CD14-positive monocyte (primary cell): ENCODE data around the gene FAM53A. TPM values are rescaled to one million over a fixed set of nuclear protein-coding genes. Genes with fewer than 3 reads are reported as not detected.

Experiments used
- DNase-seq, 3 donors: peaks; one replicate each; pipeline ENCODE4 v3.0.0-alpha.2; 2011 to 2022
- H2AFZ ChIP-seq: 2 replicates; pipeline ENCODE4 v1.6.0; 2012; ENCODE audit warnings: mild to moderate bottlenecking, low read depth, low read length, inconsistent platforms; ENCODE audit not compliant: insufficient read depth, poor library complexity, severe bottlenecking
- H3K27ac ChIP-seq, 2 donors: 1 replicate in 1 of 2; 2 replicates in 1 of 2; pipeline ENCODE4 v1.5.1; 2012 to 2013; ENCODE audit warnings: low read length in 2 of 2, control low read depth in 1 of 2, inconsistent platforms in 1 of 2, low read depth in 1 of 2, mild to moderate bottlenecking in 1 of 2
- H3K27me3 ChIP-seq, 2 donors: one replicate each; pipeline versions ENCODE4 v1.6.0 to v1.6.1; 2011 to 2013; ENCODE audit warnings: low read length in 2 of 2; ENCODE audit not compliant: control insufficient read depth in 2 of 2, insufficient read depth in 2 of 2
- H3K36me3 ChIP-seq, 2 donors: replicated peaks in 1 of 2; 1 replicate in 1 of 2; 2 replicates in 1 of 2; pipeline versions ENCODE4 v1.5.1 to v1.6.1; 2012 to 2013; ENCODE audit warnings: low read length in 2 of 2, control low read depth in 1 of 2, inconsistent platforms in 1 of 2, mild to moderate bottlenecking in 1 of 2; ENCODE audit not compliant: insufficient read depth in 2 of 2, control insufficient read depth in 1 of 2
- H3K4me1 ChIP-seq, 2 donors: 1 replicate in 1 of 2; 2 replicates in 1 of 2; pipeline versions ENCODE4 v1.5.1 to v1.6.1; 2012 to 2013; ENCODE audit warnings: low read length in 2 of 2, control low read depth in 1 of 2, inconsistent platforms in 1 of 2, mild to moderate bottlenecking in 1 of 2, moderate library complexity in 1 of 2; ENCODE audit not compliant: insufficient read depth in 2 of 2, control insufficient read depth in 1 of 2
- H3K4me2 ChIP-seq: replicated peaks from 2 replicates; pipeline ENCODE3; 2012; ENCODE audit warnings: low read length, moderate library complexity, mild to moderate bottlenecking; ENCODE audit not compliant: poor library complexity, severe bottlenecking; ENCODE audit errors: extremely low read depth
- H3K4me3 ChIP-seq, 3 experiments: fragments of 200-600 bp in 1 of 3; sonication (generic) in 1 of 3; replicated peaks in 1 of 3; 1 replicate in 2 of 3; 2 replicates in 1 of 3; pipeline ENCODE4 v1.5.1; 2011 to 2013; ENCODE audit warnings: low read length in 3 of 3, mild to moderate bottlenecking in 3 of 3, control low read depth in 2 of 3, low read depth in 2 of 3, inconsistent platforms in 1 of 3, moderate library complexity in 1 of 3
- H3K79me2 ChIP-seq: 2 replicates; pipeline ENCODE4 v1.6.0; 2012; ENCODE audit warnings: mild to moderate bottlenecking, control low read depth, inconsistent platforms, low read length, moderate library complexity; ENCODE audit not compliant: insufficient read depth
- H3K9ac ChIP-seq: 2 replicates; pipeline ENCODE4 v1.6.0; 2017; ENCODE audit warnings: low read length, mild to moderate bottlenecking; ENCODE audit not compliant: insufficient read depth, poor library complexity, severe bottlenecking
- H3K9me3 ChIP-seq, 2 donors: replicated peaks in 1 of 2; 1 replicate in 1 of 2; 2 replicates in 1 of 2; pipeline versions ENCODE4 v1.5.1 to v1.6.1; 2012 to 2013; ENCODE audit warnings: low read length in 2 of 2, control low read depth in 1 of 2; ENCODE audit not compliant: control insufficient read depth in 1 of 2, insufficient read depth in 1 of 2
- H4K20me1 ChIP-seq: 2 replicates; pipeline ENCODE4 v1.6.0; 2012; ENCODE audit warnings: mild to moderate bottlenecking, low read length, control low read depth, moderate library complexity; ENCODE audit not compliant: insufficient read depth
- H3K27ac Mint-ChIP-seq, 7 donors: one replicate each; pipeline ENCODE4 v1.8.0; 2020; ENCODE audit warnings: mild to moderate bottlenecking in 7 of 7, mixed read lengths in 7 of 7, moderate library complexity in 6 of 7, inconsistent platforms in 2 of 7
- H3K27me3 Mint-ChIP-seq, 3 donors: one replicate each; pipeline ENCODE4 v1.8.0; 2021 to 2022; ENCODE audit warnings: low read depth in 3 of 3, mild to moderate bottlenecking in 3 of 3, mixed read lengths in 3 of 3, moderate library complexity in 3 of 3, inconsistent platforms in 1 of 3
- H3K36me3 Mint-ChIP-seq, 2 donors: one replicate each; pipeline ENCODE4 v1.8.0; 2020; ENCODE audit warnings: mixed read lengths in 2 of 2, inconsistent platforms in 1 of 2, mild to moderate bottlenecking in 1 of 2
- H3K4me1 Mint-ChIP-seq: one replicate; pipeline ENCODE4 v1.8.0; 2020; ENCODE audit warnings: mild to moderate bottlenecking, mixed read lengths
- H3K4me3 Mint-ChIP-seq, 2 donors: one replicate each; pipeline ENCODE4 v1.8.0; 2020; ENCODE audit warnings: mild to moderate bottlenecking in 2 of 2, mixed read lengths in 2 of 2, moderate library complexity in 1 of 2
- H3K9me3 Mint-ChIP-seq, 7 donors: one replicate each; pipeline ENCODE4 v1.8.0; 2020 to 2022; ENCODE audit warnings: mixed read lengths in 7 of 7, mild to moderate bottlenecking in 6 of 7, moderate library complexity in 6 of 7, inconsistent platforms in 2 of 7
- WGBS: methylation state at CpG from one replicate; pipeline ENCODE4 v1.1.5; 2013; ENCODE audit warnings: missing lambda C conversion rate; ENCODE audit not compliant: insufficient coverage; 5-methylcytosine and 5-hydroxymethylcytosine counted together
- intact Hi-C, 2 donors: fragments of 100-400 bp; cut with micrococcal nuclease; formaldehyde crosslinking; loops; one replicate each; pipeline versions ENCODE4 v1.15.0 to v1.15.1; 2023
- polyA plus RNA-seq, 3 donors: library from polyadenylated mRNA; depleted of rRNA in 1 of 3; unstranded in 2 of 3; stranded (reverse) in 1 of 3; fragments of 300-500 nt in 2 of 3; fragments of >200 nt in 1 of 3; fragmentation: Illumina TruSeq in 2 of 3; gene quantifications; 1 replicate in 2 of 3; 2 replicates in 1 of 3; pipeline ENCODE4 v1.2.3, GENCODE V29; 2012 to 2021
- TF ChIP-seq, protein P1 (sequence below): fragments of 200-600 bp; IDR thresholded peaks from one replicate; pipeline ENCODE4 v1.8.0; 2022; ENCODE audit warnings: antibody characterized with exemption, mild to moderate bottlenecking

The FAM53A gene
- polyA plus RNA-seq, 3 donors, result 0.40 to 0.82 (median 0.76) TPM

DNA sequence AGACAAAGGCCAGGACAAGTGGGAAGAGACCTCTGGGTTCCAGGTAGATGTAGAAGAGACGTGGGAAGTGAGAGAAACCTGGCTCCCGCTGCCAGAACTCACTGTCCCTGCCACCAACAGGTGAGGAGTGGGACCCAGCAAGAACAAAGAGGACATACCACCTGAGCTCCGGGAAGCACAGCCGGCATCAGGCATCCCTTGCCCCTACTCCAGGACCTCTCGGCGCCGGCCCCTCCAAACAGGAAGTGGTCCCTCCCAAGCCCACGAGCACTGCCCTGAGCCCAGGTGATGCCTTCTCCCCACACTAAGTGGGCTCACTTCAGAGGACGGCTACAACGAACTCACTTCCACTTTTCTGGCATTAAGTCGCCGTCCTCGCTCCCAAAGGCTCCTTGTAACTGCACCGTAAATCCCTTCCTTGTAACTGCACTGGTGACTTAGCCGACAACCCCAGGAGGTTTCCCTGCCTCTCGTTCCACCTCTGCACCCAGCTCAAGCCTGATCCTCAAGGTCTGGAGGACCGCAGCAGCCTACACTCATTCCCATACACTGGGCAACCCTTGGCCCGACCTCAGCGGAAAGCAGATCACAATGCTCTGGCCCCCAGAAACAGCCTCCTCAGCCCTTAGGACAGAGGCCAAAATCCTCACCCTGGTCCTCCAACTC, 8.8 kb downstream of the FAM53A start:
- WGBS, result 87% methylated on average over 18 of the region's 19 CpGs
- H3K4me1 ChIP-seq, result peaks cover 4 to 7% of the 10 kb centered on the region in 2 donors
- H2AFZ ChIP-seq, result no peak overlapping the region
- no peaks in the 10 kb centered on the region for H4K20me1 ChIP-seq
- intact Hi-C loops, result no loop called here
- H3K9ac ChIP-seq, result no peak overlapping the region
- H3K27me3 Mint-ChIP-seq, result peaks cover 0 to 4% (median 4%) of the 10 kb centered on the region in 3 donors
- no peak for DNase-seq
- H3K27ac Mint-ChIP-seq, result peak overlapping the region in 2 of 7 donors; percentile 3 to 42
- no peaks in the 10 kb centered on the region for H3K27me3 ChIP-seq
- peaks cover 11% of the 10 kb centered on the region for H3K4me1 Mint-ChIP-seq
- no peak overlapping the region for H3K4me3 ChIP-seq
- no peaks in the 10 kb centered on the region for H3K79me2 ChIP-seq
- no peaks in the 10 kb centered on the region for H3K36me3 ChIP-seq
- H3K36me3 Mint-ChIP-seq, result no peaks in the 10 kb centered on the region
- no peaks in the 10 kb centered on the region for H3K9me3 ChIP-seq
- H3K4me3 Mint-ChIP-seq, result no peak overlapping the region
- no peak overlapping the region for H3K4me2 ChIP-seq
- TF ChIP-seq, protein P1, sequence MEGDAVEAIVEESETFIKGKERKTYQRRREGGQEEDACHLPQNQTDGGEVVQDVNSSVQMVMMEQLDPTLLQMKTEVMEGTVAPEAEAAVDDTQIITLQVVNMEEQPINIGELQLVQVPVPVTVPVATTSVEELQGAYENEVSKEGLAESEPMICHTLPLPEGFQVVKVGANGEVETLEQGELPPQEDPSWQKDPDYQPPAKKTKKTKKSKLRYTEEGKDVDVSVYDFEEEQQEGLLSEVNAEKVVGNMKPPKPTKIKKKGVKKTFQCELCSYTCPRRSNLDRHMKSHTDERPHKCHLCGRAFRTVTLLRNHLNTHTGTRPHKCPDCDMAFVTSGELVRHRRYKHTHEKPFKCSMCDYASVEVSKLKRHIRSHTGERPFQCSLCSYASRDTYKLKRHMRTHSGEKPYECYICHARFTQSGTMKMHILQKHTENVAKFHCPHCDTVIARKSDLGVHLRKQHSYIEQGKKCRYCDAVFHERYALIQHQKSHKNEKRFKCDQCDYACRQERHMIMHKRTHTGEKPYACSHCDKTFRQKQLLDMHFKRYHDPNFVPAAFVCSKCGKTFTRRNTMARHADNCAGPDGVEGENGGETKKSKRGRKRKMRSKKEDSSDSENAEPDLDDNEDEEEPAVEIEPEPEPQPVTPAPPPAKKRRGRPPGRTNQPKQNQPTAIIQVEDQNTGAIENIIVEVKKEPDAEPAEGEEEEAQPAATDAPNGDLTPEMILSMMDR, result no peak
- no peak overlapping the region for H3K27ac ChIP-seq
- H3K9me3 Mint-ChIP-seq, result peaks cover 0 to 1% (median 0%) of the 10 kb centered on the region in 7 donors

DNA sequence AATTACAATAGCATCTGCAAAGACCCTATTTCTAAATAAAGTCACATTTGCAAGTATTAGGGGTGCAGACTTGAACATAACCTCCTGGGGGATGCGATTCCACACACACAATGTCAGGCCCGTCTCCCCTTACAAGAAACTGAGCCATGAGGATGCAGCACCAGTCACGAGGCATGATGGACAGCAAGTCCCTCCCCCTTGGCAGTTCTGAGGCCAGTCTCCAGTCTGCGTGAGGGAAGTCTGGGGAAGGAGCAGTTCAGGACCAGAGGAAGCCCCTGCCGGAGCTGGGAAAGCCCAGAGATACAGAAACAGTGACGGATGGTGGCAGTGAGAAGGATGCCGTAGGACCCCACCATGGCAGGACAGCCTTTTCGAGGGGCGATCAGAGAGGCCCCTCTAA, 9.4 kb downstream of the FAM53A start:
- Histone ChIP-seq H3K9ac (no peak overlapping the region), H4K20me1 (no peaks in the 10 kb centered on the region), H3K4me1 (peaks cover 4 to 7% of the 10 kb centered on the region in 2 donors), H3K27me3 (no peaks in the 10 kb centered on the region), H3K4me3 (no peak overlapping the region), H3K4me2 (no peak overlapping the region), H3K27ac (no peak overlapping the region), H3K36me3 (no peaks in the 10 kb centered on the region), H2AFZ (no peak overlapping the region), H3K79me2 (no peaks in the 10 kb centered on the region), H3K9me3 (no peaks in the 10 kb centered on the region)
- Mint-ChIP-seq H3K27ac (no peak overlapping the region), H3K36me3 (no peaks in the 10 kb centered on the region), H3K4me1 (peaks cover 11% of the 10 kb centered on the region), H3K4me3 (no peak overlapping the region), H3K9me3 (peaks cover 0 to 1% (median 0%) of the 10 kb centered on the region in 7 donors), H3K27me3 (peaks cover 0 to 4% (median 4%) of the 10 kb centered on the region in 3 donors)
- no peak for DNase-seq
- 50% methylated on average over 2 of the region's 9 CpGs for WGBS
- intact Hi-C loops, result no loop called here
- TF ChIP-seq, protein P1, result no peak
